ENCODE measurements around the gene SPATA9.
A peak's percentile ranks its signal among the peaks of the same experiment; 100 is the strongest.

The SPATA9 gene

DNA sequence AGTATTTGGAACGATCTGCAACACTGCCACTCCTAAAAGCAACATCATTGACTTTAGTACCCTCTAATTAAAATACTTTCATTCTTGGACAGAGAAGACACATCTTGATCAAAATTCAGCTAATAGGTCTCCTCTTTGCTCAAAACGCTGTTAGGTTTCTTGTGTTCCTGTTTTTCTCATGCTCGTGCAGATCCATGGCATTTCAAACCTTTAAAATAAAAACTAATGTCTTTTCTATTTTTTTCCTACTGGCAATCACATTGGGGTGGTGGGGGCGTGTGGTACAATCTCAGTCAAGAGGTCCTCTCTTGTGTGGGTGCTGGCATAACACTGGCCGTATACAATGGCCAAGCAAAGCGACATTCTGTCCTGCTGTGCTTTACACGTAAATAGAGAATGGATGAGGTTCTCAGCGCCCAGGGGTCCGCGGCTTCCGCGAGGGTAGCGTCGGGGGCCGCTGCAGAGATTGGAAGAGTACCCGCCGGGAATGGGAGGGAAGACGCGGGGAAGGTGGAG, 63.2 kb downstream of the SPATA9 start:
- peaks cover 38% of the 10 kb centered on the region for H3K4me1 Mint-ChIP-seq (ENCODE audit: low read depth)
- H3K9me3 Mint-ChIP-seq: no peaks in the 10 kb centered on the region
- H3K27ac Mint-ChIP-seq: peak overlapping the region; percentile 69
- intact Hi-C loops (cut with micrococcal nuclease): loop anchor here (5.0 kb wide), 1 partner anchor 62 kb away; the partner anchor contains the start of gene ARSK
- peaks cover 41% of the 10 kb centered on the region for H3K27me3 Mint-ChIP-seq
- H3K4me3 Mint-ChIP-seq: peak overlapping the region; percentile 73
- no peaks in the 10 kb centered on the region for H3K36me3 Mint-ChIP-seq (ENCODE audit: low read depth)

DNA sequence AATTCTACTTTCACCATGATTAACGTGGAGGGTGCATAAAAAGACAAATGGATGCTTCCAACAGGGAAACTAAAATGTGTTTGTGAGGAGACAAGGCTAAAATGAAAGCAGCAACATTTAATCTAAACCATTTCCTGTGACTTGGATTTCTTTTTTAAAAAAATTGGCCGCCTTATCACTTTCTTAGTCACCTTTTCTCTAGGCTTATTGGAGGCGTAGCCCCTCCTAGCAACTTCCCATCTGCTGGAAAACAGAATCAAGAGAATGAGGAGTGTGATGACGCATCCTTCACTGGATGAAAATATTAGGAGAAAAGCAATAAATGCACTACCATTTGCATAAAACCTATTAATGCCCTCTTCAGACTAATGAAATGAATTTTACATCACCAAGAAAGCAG, 63.7 kb downstream of the SPATA9 start:
- H3K9me3 Mint-ChIP-seq: peaks cover 3% of the 10 kb centered on the region
- H3K4me3 Mint-ChIP-seq: no peak overlapping the region
- intact Hi-C loops (cut with micrococcal nuclease): no loop called here
- peaks cover 38% of the 10 kb centered on the region for H3K4me1 Mint-ChIP-seq (ENCODE audit: low read depth)
- H3K27ac Mint-ChIP-seq: no peak overlapping the region
- H3K27me3 Mint-ChIP-seq: peaks cover 41% of the 10 kb centered on the region
- H3K36me3 Mint-ChIP-seq (ENCODE audit: low read depth): no peaks in the 10 kb centered on the region

DNA sequence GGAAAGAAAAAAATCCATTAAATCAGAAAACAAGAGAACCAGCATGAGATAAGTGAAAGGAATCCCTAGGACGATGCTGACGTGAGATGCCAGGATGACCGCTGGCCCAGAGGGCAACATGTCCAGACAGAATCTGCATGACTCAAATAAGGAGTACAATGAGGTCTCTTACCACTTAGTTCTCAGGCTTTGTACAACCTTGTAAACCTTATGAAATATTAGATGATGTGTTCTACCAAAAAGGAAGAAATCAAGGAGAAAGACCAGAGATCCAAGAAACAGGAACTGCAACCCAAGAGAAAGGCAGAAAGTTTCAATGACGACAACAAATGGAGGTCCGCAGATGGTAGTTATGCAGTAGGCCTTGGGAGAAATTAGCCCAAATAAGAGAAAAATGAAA, 65.7 kb downstream of the SPATA9 start:
- H3K9me3 Mint-ChIP-seq: peaks cover 16% of the 10 kb centered on the region
- H3K36me3 Mint-ChIP-seq (ENCODE audit: low read depth): no peaks in the 10 kb centered on the region
- H3K27ac Mint-ChIP-seq: no peak overlapping the region
- intact Hi-C loops (cut with micrococcal nuclease): no loop called here
- no peak overlapping the region for H3K4me3 Mint-ChIP-seq
- peaks cover 37% of the 10 kb centered on the region for H3K27me3 Mint-ChIP-seq
- H3K4me1 Mint-ChIP-seq (ENCODE audit: low read depth): peaks cover 24% of the 10 kb centered on the region

DNA sequence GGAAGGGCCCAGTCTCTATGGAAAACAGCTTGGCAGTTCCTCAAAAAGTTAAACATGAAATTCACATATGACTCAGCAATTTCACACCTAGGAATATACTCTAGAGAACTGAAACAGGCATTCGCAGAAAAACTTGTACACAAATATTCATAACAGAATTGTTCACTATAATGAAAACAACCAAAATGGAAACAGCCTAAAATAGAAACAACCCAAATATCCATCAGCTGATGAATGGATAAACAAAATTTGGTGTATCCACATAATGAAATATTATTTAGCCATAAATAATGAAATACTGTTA, 67.7 kb downstream of the SPATA9 start:
- H3K9me3 Mint-ChIP-seq: peaks cover 16% of the 10 kb centered on the region
- H3K27me3 Mint-ChIP-seq: peaks cover 24% of the 10 kb centered on the region
- intact Hi-C loops (cut with micrococcal nuclease): no loop called here
- H3K27ac Mint-ChIP-seq: no peak overlapping the region
- no peaks in the 10 kb centered on the region for H3K36me3 Mint-ChIP-seq (ENCODE audit: low read depth)
- peaks cover 10% of the 10 kb centered on the region for H3K4me1 Mint-ChIP-seq (ENCODE audit: low read depth)
- H3K4me3 Mint-ChIP-seq: no peak overlapping the region

DNA sequence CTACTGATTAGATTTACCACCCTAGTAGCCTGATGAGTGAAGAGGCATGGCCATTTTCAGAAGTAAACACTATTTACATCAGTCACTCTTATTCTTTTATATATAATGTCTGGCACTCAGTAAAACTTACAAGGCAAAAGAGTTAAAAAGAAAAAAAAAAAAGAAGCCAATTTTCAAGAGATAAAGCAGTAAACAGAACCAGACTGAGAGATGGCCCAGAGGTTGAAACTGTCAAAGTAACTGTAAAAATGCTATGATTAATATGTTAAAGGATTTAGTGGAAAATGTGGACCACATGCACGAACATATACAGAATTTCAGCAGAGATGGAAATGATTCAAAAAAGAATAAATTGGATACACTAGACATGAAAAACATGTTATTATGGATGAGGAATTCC, 69.3 kb downstream of the SPATA9 start:
- Mint-ChIP-seq H3K27me3 (peaks cover 8% of the 10 kb centered on the region), H3K4me1 (ENCODE audit: low read depth) (no peaks in the 10 kb centered on the region), H3K9me3 (peaks cover 16% of the 10 kb centered on the region), H3K4me3 (no peak overlapping the region), H3K36me3 (ENCODE audit: low read depth) (no peaks in the 10 kb centered on the region), H3K27ac (no peak overlapping the region)
- intact Hi-C loops (cut with micrococcal nuclease): no loop called here

DNA sequence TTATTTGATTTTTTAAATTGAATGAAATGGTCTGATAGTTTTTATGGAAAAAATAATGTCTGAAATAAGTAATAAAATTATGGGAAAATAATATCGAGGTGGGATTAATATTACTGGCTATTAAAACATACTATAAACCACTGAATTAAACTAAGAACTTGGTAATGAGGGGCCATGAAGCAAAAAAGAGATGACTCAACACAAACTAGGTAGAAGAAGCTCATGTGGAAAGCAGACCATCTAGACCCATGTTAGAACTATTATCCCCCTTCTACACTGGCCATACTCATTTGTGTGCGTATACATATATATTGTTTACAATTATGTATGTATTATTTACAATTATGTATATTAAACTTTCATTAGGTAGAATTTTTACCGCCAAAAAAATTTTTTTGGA, 71.4 kb downstream of the SPATA9 start:
- no peaks in the 10 kb centered on the region for H3K36me3 Mint-ChIP-seq (ENCODE audit: low read depth)
- H3K9me3 Mint-ChIP-seq: peaks cover 16% of the 10 kb centered on the region
- intact Hi-C loops (cut with micrococcal nuclease): no loop called here
- H3K4me3 Mint-ChIP-seq: no peak overlapping the region
- H3K4me1 Mint-ChIP-seq (ENCODE audit: low read depth): no peaks in the 10 kb centered on the region
- H3K27me3 Mint-ChIP-seq: no peaks in the 10 kb centered on the region
- no peak overlapping the region for H3K27ac Mint-ChIP-seq

DNA sequence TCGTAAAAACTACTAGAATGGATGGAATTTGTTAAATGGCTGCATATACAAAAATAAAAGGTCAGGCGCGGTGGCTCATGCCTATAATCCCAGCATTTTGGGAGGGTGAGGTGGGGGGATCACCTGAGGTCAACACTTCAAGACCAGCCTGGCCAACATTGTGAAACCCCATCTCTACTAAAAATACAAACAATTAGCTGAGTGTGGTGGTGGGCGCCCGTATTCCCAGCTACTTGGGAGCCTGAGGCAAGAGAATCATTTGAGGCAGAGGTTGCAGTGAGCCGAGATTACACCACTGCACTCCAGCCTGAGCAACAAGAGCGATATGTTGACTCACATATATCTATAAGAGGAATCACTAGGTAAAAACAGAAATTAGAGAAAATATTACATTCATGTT, 72.2 kb downstream of the SPATA9 start:
- H3K36me3 Mint-ChIP-seq (ENCODE audit: low read depth): no peaks in the 10 kb centered on the region
- H3K9me3 Mint-ChIP-seq: peaks cover 16% of the 10 kb centered on the region
- no peaks in the 10 kb centered on the region for H3K27me3 Mint-ChIP-seq
- intact Hi-C loops (cut with micrococcal nuclease): no loop called here
- H3K27ac Mint-ChIP-seq: no peak overlapping the region
- no peaks in the 10 kb centered on the region for H3K4me1 Mint-ChIP-seq (ENCODE audit: low read depth)
- H3K4me3 Mint-ChIP-seq: no peak overlapping the region

DNA sequence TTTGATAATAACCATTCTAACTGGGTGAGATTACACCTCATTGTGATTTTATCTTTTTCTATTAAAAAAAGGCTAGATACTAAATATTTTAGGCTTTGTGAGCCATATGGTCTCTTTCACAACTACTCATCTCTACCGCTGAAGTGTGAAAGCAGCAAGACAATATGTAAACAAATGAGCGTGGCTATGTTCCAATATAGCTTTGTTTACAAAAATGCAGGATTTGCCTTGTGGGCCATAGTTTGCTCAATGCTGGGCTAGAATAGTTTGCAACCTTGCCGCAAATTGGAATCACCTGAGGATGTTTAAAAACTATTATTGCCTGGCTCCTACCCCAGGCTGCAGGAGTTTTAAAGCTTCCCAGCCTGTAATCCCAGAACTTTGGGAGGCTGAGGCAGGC, 73.1 kb downstream of the SPATA9 start:
- H3K4me1 Mint-ChIP-seq (ENCODE audit: low read depth): no peaks in the 10 kb centered on the region

More for the DNA sequence above, 73.1 kb downstream of the SPATA9 start:
- Mint-ChIP-seq H3K27me3 (no peaks in the 10 kb centered on the region), H3K36me3 (ENCODE audit: low read depth) (no peaks in the 10 kb centered on the region), H3K27ac (no peak overlapping the region), H3K9me3 (peaks cover 16% of the 10 kb centered on the region), H3K4me3 (no peak overlapping the region)
- intact Hi-C loops (cut with micrococcal nuclease): no loop called here

Data from dendritic cell treated with granulocyte-macrophage colony-stimulating factor and Interleukin-4, amounts not matched to agents 40 ng/mL and 50 ng/mL, for 4 days (primary cell).